CD14-positive monocyte (primary cell): Measurements from ENCODE around the gene MYO16. TPM values are rescaled to one million over a fixed set of nuclear protein-coding genes. Genes with fewer than 3 reads are reported as not detected.

Experiments used
- DNase-seq, 3 donors: peaks; one replicate each; pipeline ENCODE4 v3.0.0-alpha.2; 2011 to 2022
- H2AFZ ChIP-seq: 2 replicates; pipeline ENCODE4 v1.6.0; 2012; ENCODE audit warnings: mild to moderate bottlenecking, low read depth, low read length, inconsistent platforms; ENCODE audit not compliant: insufficient read depth, poor library complexity, severe bottlenecking
- H3K27ac ChIP-seq, 2 donors: 1 replicate in 1 of 2; 2 replicates in 1 of 2; pipeline ENCODE4 v1.5.1; 2012 to 2013; ENCODE audit warnings: low read length in 2 of 2, control low read depth in 1 of 2, inconsistent platforms in 1 of 2, low read depth in 1 of 2, mild to moderate bottlenecking in 1 of 2
- H3K27me3 ChIP-seq, 2 donors: one replicate each; pipeline versions ENCODE4 v1.6.0 to v1.6.1; 2011 to 2013; ENCODE audit warnings: low read length in 2 of 2; ENCODE audit not compliant: control insufficient read depth in 2 of 2, insufficient read depth in 2 of 2
- H3K36me3 ChIP-seq, 2 donors: replicated peaks in 1 of 2; 1 replicate in 1 of 2; 2 replicates in 1 of 2; pipeline versions ENCODE4 v1.5.1 to v1.6.1; 2012 to 2013; ENCODE audit warnings: low read length in 2 of 2, control low read depth in 1 of 2, inconsistent platforms in 1 of 2, mild to moderate bottlenecking in 1 of 2; ENCODE audit not compliant: insufficient read depth in 2 of 2, control insufficient read depth in 1 of 2
- H3K4me1 ChIP-seq, 2 donors: 1 replicate in 1 of 2; 2 replicates in 1 of 2; pipeline versions ENCODE4 v1.5.1 to v1.6.1; 2012 to 2013; ENCODE audit warnings: low read length in 2 of 2, control low read depth in 1 of 2, inconsistent platforms in 1 of 2, mild to moderate bottlenecking in 1 of 2, moderate library complexity in 1 of 2; ENCODE audit not compliant: insufficient read depth in 2 of 2, control insufficient read depth in 1 of 2
- H3K4me2 ChIP-seq: replicated peaks from 2 replicates; pipeline ENCODE3; 2012; ENCODE audit warnings: low read length, moderate library complexity, mild to moderate bottlenecking; ENCODE audit not compliant: poor library complexity, severe bottlenecking; ENCODE audit errors: extremely low read depth
- H3K4me3 ChIP-seq, 3 experiments: fragments of 200-600 bp in 1 of 3; sonication (generic) in 1 of 3; replicated peaks in 1 of 3; 1 replicate in 2 of 3; 2 replicates in 1 of 3; pipeline ENCODE4 v1.5.1; 2011 to 2013; ENCODE audit warnings: low read length in 3 of 3, mild to moderate bottlenecking in 3 of 3, control low read depth in 2 of 3, low read depth in 2 of 3, inconsistent platforms in 1 of 3, moderate library complexity in 1 of 3
- H3K79me2 ChIP-seq: 2 replicates; pipeline ENCODE4 v1.6.0; 2012; ENCODE audit warnings: mild to moderate bottlenecking, control low read depth, inconsistent platforms, low read length, moderate library complexity; ENCODE audit not compliant: insufficient read depth
- H3K9ac ChIP-seq: 2 replicates; pipeline ENCODE4 v1.6.0; 2017; ENCODE audit warnings: low read length, mild to moderate bottlenecking; ENCODE audit not compliant: insufficient read depth, poor library complexity, severe bottlenecking
- H3K9me3 ChIP-seq, 2 donors: replicated peaks in 1 of 2; 1 replicate in 1 of 2; 2 replicates in 1 of 2; pipeline versions ENCODE4 v1.5.1 to v1.6.1; 2012 to 2013; ENCODE audit warnings: low read length in 2 of 2, control low read depth in 1 of 2; ENCODE audit not compliant: control insufficient read depth in 1 of 2, insufficient read depth in 1 of 2
- H4K20me1 ChIP-seq: 2 replicates; pipeline ENCODE4 v1.6.0; 2012; ENCODE audit warnings: mild to moderate bottlenecking, low read length, control low read depth, moderate library complexity; ENCODE audit not compliant: insufficient read depth
- H3K27ac Mint-ChIP-seq, 7 donors: one replicate each; pipeline ENCODE4 v1.8.0; 2020; ENCODE audit warnings: mild to moderate bottlenecking in 7 of 7, mixed read lengths in 7 of 7, moderate library complexity in 6 of 7, inconsistent platforms in 2 of 7
- H3K27me3 Mint-ChIP-seq, 3 donors: one replicate each; pipeline ENCODE4 v1.8.0; 2021 to 2022; ENCODE audit warnings: low read depth in 3 of 3, mild to moderate bottlenecking in 3 of 3, mixed read lengths in 3 of 3, moderate library complexity in 3 of 3, inconsistent platforms in 1 of 3
- H3K36me3 Mint-ChIP-seq, 2 donors: one replicate each; pipeline ENCODE4 v1.8.0; 2020; ENCODE audit warnings: mixed read lengths in 2 of 2, inconsistent platforms in 1 of 2, mild to moderate bottlenecking in 1 of 2
- H3K4me1 Mint-ChIP-seq: one replicate; pipeline ENCODE4 v1.8.0; 2020; ENCODE audit warnings: mild to moderate bottlenecking, mixed read lengths
- H3K4me3 Mint-ChIP-seq, 2 donors: one replicate each; pipeline ENCODE4 v1.8.0; 2020; ENCODE audit warnings: mild to moderate bottlenecking in 2 of 2, mixed read lengths in 2 of 2, moderate library complexity in 1 of 2
- H3K9me3 Mint-ChIP-seq, 7 donors: one replicate each; pipeline ENCODE4 v1.8.0; 2020 to 2022; ENCODE audit warnings: mixed read lengths in 7 of 7, mild to moderate bottlenecking in 6 of 7, moderate library complexity in 6 of 7, inconsistent platforms in 2 of 7
- CTCF ChIP-seq: fragments of 200-600 bp; IDR thresholded peaks from one replicate; pipeline ENCODE4 v1.8.0; 2022; ENCODE audit warnings: antibody characterized with exemption, mild to moderate bottlenecking
- WGBS: methylation state at CpG from one replicate; pipeline ENCODE4 v1.1.5; 2013; ENCODE audit warnings: missing lambda C conversion rate; ENCODE audit not compliant: insufficient coverage; 5-methylcytosine and 5-hydroxymethylcytosine counted together
- intact Hi-C, 2 donors: fragments of 100-400 bp; cut with micrococcal nuclease; formaldehyde crosslinking; loops; one replicate each; pipeline versions ENCODE4 v1.15.0 to v1.15.1; 2023
- polyA plus RNA-seq, 3 donors: library from polyadenylated mRNA; depleted of rRNA in 1 of 3; unstranded in 2 of 3; stranded (reverse) in 1 of 3; fragments of 300-500 nt in 2 of 3; fragments of >200 nt in 1 of 3; fragmentation: Illumina TruSeq in 2 of 3; gene quantifications; 1 replicate in 2 of 3; 2 replicates in 1 of 3; pipeline ENCODE4 v1.2.3, GENCODE V29; 2012 to 2021

Gene MYO16
- polyA plus RNA-seq, 3 donors = not detected

DNA sequence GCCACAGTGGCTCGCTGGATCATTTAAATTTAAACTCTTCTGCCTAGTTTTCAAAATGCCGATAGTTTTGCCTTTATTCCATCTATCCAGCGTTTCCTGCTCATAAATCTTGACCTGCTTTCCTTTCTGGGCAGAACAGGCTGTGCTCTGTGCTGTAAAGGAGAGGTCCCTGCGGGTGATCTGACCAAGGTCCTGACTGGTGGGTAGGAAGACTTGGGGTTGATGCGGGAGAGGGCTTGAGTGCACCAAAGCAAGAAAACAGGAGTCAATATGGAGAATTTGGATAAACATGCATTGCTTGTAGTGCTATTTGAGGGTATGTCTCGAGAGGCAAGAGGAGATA is 533.6 kb downstream of the MYO16 start:
- H3K9ac ChIP-seq = no peak overlapping the region
- no peak overlapping the region for H3K27ac ChIP-seq
- intact Hi-C loops = loop anchor here in 1 of 2 donors (10.0 kb wide), 1 partner anchor 622 kb away; the partner anchor contains the start of gene IRS2
- Mint-ChIP-seq H3K9me3 (peaks cover 0 to 2% (median 0%) of the 10 kb centered on the region in 7 donors), H3K36me3 (no peaks in the 10 kb centered on the region), H3K4me3 (peak overlapping the region in 1 of 2 donors; percentile 58), H3K27me3 (peaks cover 4 to 8% (median 4%) of the 10 kb centered on the region in 3 donors), H3K4me1 (peaks cover 21% of the 10 kb centered on the region), H3K27ac (peak overlapping the region in 2 of 7 donors; percentile 10 to 48)
- no peaks in the 10 kb centered on the region for H3K36me3 ChIP-seq
- no peak for DNase-seq
- H3K79me2 ChIP-seq = no peaks in the 10 kb centered on the region
- no peak overlapping the region for H3K4me3 ChIP-seq
- TF ChIP-seq CTCF = no peak
- H3K27me3 ChIP-seq = no peaks in the 10 kb centered on the region
- H3K4me1 ChIP-seq = peaks cover 13 to 14% of the 10 kb centered on the region in 2 donors
- no peak overlapping the region for H2AFZ ChIP-seq
- no peaks in the 10 kb centered on the region for H4K20me1 ChIP-seq
- H3K9me3 ChIP-seq = no peaks in the 10 kb centered on the region
- no peak overlapping the region for H3K4me2 ChIP-seq
- 88% methylated on average over 2 of the region's 6 CpGs for WGBS

DNA sequence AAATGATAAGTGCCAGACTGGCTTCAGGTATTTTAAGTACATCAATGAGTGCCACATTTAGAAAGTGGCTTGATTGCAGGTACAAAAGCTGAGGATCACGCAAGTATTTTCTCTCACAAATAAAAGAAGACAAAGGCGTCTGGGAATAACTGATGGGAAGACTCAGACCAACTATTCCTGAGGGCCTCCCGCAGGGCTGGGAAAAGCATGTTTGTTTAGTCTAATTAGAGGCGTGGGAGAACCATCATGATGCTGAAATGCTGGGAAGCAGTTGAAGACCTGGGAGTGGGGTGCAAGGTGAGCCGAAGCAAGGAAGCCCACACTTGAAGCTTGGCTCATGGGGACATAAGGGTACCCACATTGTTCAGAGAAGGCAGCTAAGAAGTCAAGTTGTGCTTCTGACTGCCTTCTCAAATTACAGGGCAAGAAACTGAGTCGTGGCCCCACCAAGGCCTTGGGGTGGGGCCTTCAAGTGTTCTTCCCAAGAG is 536.0 kb downstream of the MYO16 start:
- Mint-ChIP-seq H3K9me3 (peaks cover 0 to 2% (median 0%) of the 10 kb centered on the region in 7 donors), H3K4me1 (peaks cover 23% of the 10 kb centered on the region), H3K27ac (peak overlapping the region in 1 of 7 donors; percentile 73), H3K4me3 (no peak overlapping the region), H3K36me3 (no peaks in the 10 kb centered on the region), H3K27me3 (peaks cover 3 to 7% (median 4%) of the 10 kb centered on the region in 3 donors)
- Histone ChIP-seq H3K4me1 (peaks cover 13 to 14% of the 10 kb centered on the region in 2 donors), H3K9me3 (no peaks in the 10 kb centered on the region), H3K9ac (no peak overlapping the region), H3K27me3 (no peaks in the 10 kb centered on the region), H3K36me3 (no peaks in the 10 kb centered on the region), H3K79me2 (no peaks in the 10 kb centered on the region), H3K27ac (no peak overlapping the region), H3K4me2 (no peak overlapping the region), H2AFZ (no peak overlapping the region), H4K20me1 (no peaks in the 10 kb centered on the region), H3K4me3 (no peak overlapping the region)
- TF ChIP-seq CTCF = no peak
- 86% methylated on average over 5 of the region's 6 CpGs for whole genome bisulfite sequencing
- intact Hi-C loops = loop anchor here in 1 of 2 donors (10.0 kb wide), 1 partner anchor 619 kb away; the partner anchor contains the start of gene IRS2
- DNase-seq = no peak
